ENCODE measurements around the gene SEPTIN10. TPM values are rescaled to one million over a fixed set of nuclear protein-coding genes. Genes with fewer than 3 reads are reported as not detected.

Gene SEPTIN10
- total RNA-seq, 1 experiment from 2014 or later, result 100.0 TPM

- ATAC-seq (no peak), DNase-seq (ENCODE audit: low read depth, low spot score) (no peak)
- in situ Hi-C loops (cut with HindIII; ENCODE audit: low pct_unique_long_range_greater_than_20kb, low sequenced_read_pairs) (no loop called here), intact Hi-C loops (cut with micrococcal nuclease; ENCODE audit: unreplicated experiment) (loop anchor here (5.0 kb wide), 1 partner anchor 50 kb away; no protein-coding TSS in a partner anchor)
- Histone ChIP-seq H3K27me3 (ENCODE audit: control insufficient read depth, insufficient read depth, low read length) (no peaks in the 10 kb centered on the region), H3K36me3 (ENCODE audit: control insufficient read depth, insufficient read depth, low read length) (no peaks in the 10 kb centered on the region), H3K9me3 (ENCODE audit: control insufficient read depth, insufficient read depth, low read depth, low read length) (no peaks in the 10 kb centered on the region), H3K4me1 (ENCODE audit: control insufficient read depth, insufficient read depth, low read length) (peaks cover 4% of the 10 kb centered on the region; the same call in 1 of the 2 replicates), H3K4me3 (ENCODE audit: low read depth in 2 of 2, low read length in 2 of 2) (no peak overlapping the region), H3K27ac (ENCODE audit: low read length) (no peak overlapping the region)
- TF ChIP-seq POLR2AphosphoS5 (IDR thresholded peaks at IDR 0.05; ENCODE audit: low read depth, low read length), result no peak
- no peak for TF ChIP-seq TCF7L2 (IDR thresholded peaks at IDR 0.05; ENCODE audit: low read depth, low read length)
- CTCF ChIA-PET, result no interaction called here
- BruUV-seq (replicated peaks), result no TSS peak
- POLR2A ChIA-PET, result no interaction called here
Measured at GRCh38 chr2:109597283-109597682, 16.5 kb downstream of the SEPTIN10 start.

- H3K4me1 ChIP-seq (ENCODE audit: control insufficient read depth, insufficient read depth, low read length), result no peaks in the 10 kb centered on the region
- H3K36me3 ChIP-seq (ENCODE audit: control insufficient read depth, insufficient read depth, low read length), result no peaks in the 10 kb centered on the region
- intact Hi-C loops (cut with micrococcal nuclease; ENCODE audit: unreplicated experiment) (loop anchor here (5.0 kb wide), 1 partner anchor 48 kb away; no protein-coding TSS in a partner anchor), in situ Hi-C loops (cut with HindIII; ENCODE audit: low pct_unique_long_range_greater_than_20kb, low sequenced_read_pairs) (no loop called here)
- no peaks in the 10 kb centered on the region for H3K27me3 ChIP-seq (ENCODE audit: control insufficient read depth, insufficient read depth, low read length)
- no peak for ATAC-seq
- H3K27ac ChIP-seq (ENCODE audit: low read length), result no peak overlapping the region
- ChIA-PET POLR2A (interaction anchor here (0.7 kb wide), 1 partner anchor 428 kb away, joined by 3 read pairs; no protein-coding TSS in a partner anchor), CTCF (no interaction called here)
- no peak overlapping the region for H3K4me3 ChIP-seq (ENCODE audit: low read depth in 2 of 2, low read length in 2 of 2)
- TF ChIP-seq SIN3A (IDR thresholded peaks at IDR 0.05; ENCODE audit: borderline replicate concordance, insufficient read depth, low read depth, low read length) (no peak), TCF7L2 (IDR thresholded peaks at IDR 0.05; ENCODE audit: low read depth, low read length) (no peak), REST (IDR thresholded peaks at IDR 0.05; ENCODE audit: insufficient read depth in 1 of 2, low read depth in 2 of 2, low read length in 1 of 2) (no peak), CTCF (IDR thresholded peaks at IDR 0.05) (no peak), POLR2AphosphoS5 (IDR thresholded peaks at IDR 0.05; ENCODE audit: low read depth, low read length) (no peak)
- no peak for DNase-seq (ENCODE audit: low read depth, low spot score)
- no peaks in the 10 kb centered on the region for H3K9me3 ChIP-seq (ENCODE audit: control insufficient read depth, insufficient read depth, low read depth, low read length)
- BruUV-seq (replicated peaks), result no TSS peak
Measured at GRCh38 chr2:109595644-109596043, 18.1 kb downstream of the SEPTIN10 start.

GRCh38 chr2:109594246-109594885 lies 19.4 kb downstream of the SEPTIN10 start:
- BruUV-seq (replicated peaks), result no TSS peak
- Histone ChIP-seq H3K27me3 (ENCODE audit: control insufficient read depth, insufficient read depth, low read length) (no peaks in the 10 kb centered on the region), H3K27ac (ENCODE audit: low read length) (no peak overlapping the region), H3K4me3 (ENCODE audit: low read depth in 2 of 2, low read length in 2 of 2) (no peak overlapping the region), H3K4me1 (ENCODE audit: control insufficient read depth, insufficient read depth, low read length) (no peaks in the 10 kb centered on the region), H3K36me3 (ENCODE audit: control insufficient read depth, insufficient read depth, low read length) (no peaks in the 10 kb centered on the region), H3K9me3 (ENCODE audit: control insufficient read depth, insufficient read depth, low read depth, low read length) (no peaks in the 10 kb centered on the region)
- DNase-seq (ENCODE audit: low read depth, low spot score) (no peak), ATAC-seq (peak; percentile 55; the same call in 1 of the 2 replicates)
- CTCF ChIA-PET, result no interaction called here
- intact Hi-C loops (cut with micrococcal nuclease; ENCODE audit: unreplicated experiment), result no loop called here
- TF ChIP-seq SIN3A (IDR thresholded peaks at IDR 0.05; ENCODE audit: borderline replicate concordance, insufficient read depth, low read depth, low read length) (no peak), POLR2AphosphoS5 (IDR thresholded peaks at IDR 0.05; ENCODE audit: low read depth, low read length) (no peak), TCF7L2 (IDR thresholded peaks at IDR 0.05; ENCODE audit: low read depth, low read length) (no peak), REST (IDR thresholded peaks at IDR 0.05; ENCODE audit: insufficient read depth in 1 of 2, low read depth in 2 of 2, low read length in 1 of 2) (no peak), CTCF (IDR thresholded peaks at IDR 0.05) (no peak)
- POLR2A ChIA-PET, result no interaction called here
- in situ Hi-C loops (cut with HindIII; ENCODE audit: low pct_unique_long_range_greater_than_20kb, low sequenced_read_pairs), result no loop called here
